ENCODE measurements around the gene PLEKHF1.

GRCh38 chr19:29640231-29640630 lies 25.0 kb upstream of the PLEKHF1 start:
- TF ChIP-seq CTCF (IDR thresholded peaks at IDR 0.05; ENCODE audit: low read depth, low read length, poor library complexity, severe bottlenecking) (no peak), EZH2phosphoT487 (IDR thresholded peaks at IDR 0.05; ENCODE audit: borderline replicate concordance, low read length) (no peak)

Measured in DOHH2 (cell line).